Heart left ventricle (tissue), 16 donors: ENCODE data around the gene PGAP2. TPM values are rescaled to one million over a fixed set of nuclear protein-coding genes. Genes with fewer than 3 reads are reported as not detected.

ENCODE experiments used
- ATAC-seq, 4 donors: fragments of 200-7000 bp; cut with Tn5 transposase; one replicate each; pipeline ENCODE4 v1.9.1; 2020 to 2022; ENCODE audit warnings: moderate library complexity in 4 of 4, mild to moderate bottlenecking in 3 of 4, moderate number of reproducible peaks in 1 of 4
- DNase-seq, 5 donors: peaks; one replicate each; pipeline ENCODE4 v3.0.0-alpha.2; 2020
- H3K27ac ChIP-seq, 12 donors: fragments of 200-600 bp; sonication (generic) in 4 of 12; one replicate each; pipeline versions ENCODE4 v1.5.0 to v1.8.0; 2016 to 2022; ENCODE audit warnings: mild to moderate bottlenecking in 2 of 12
- H3K27me3 ChIP-seq, 9 donors: fragments of 200-600 bp; sonication (generic) in 2 of 9; one replicate each; pipeline versions ENCODE4 v1.5.1 to v1.8.0; 2016 to 2022; ENCODE audit warnings: mild to moderate bottlenecking in 3 of 9
- H3K36me3 ChIP-seq, 9 donors: fragments of 200-600 bp; sonication (generic) in 2 of 9; one replicate each; pipeline versions ENCODE4 v1.5.0 to v1.8.0; 2018 to 2022; ENCODE audit warnings: mild to moderate bottlenecking in 2 of 9
- H3K4me1 ChIP-seq, 12 donors: fragments of 200-600 bp; sonication (generic) in 4 of 12; one replicate each; pipeline versions ENCODE4 v1.5.0 to v1.8.0; 2016 to 2022; ENCODE audit warnings: mild to moderate bottlenecking in 3 of 12
- H3K4me3 ChIP-seq, 12 donors: fragments of 200-600 bp; sonication (generic) in 4 of 12; one replicate each; pipeline versions ENCODE4 v1.5.0 to v1.8.0; 2017 to 2022; ENCODE audit warnings: mild to moderate bottlenecking in 9 of 12, moderate library complexity in 4 of 12
- H3K9me3 ChIP-seq, 12 donors: fragments of 200-600 bp; sonication (generic) in 4 of 12; one replicate each; pipeline versions ENCODE4 v1.5.0 to v1.8.0; 2016 to 2022; ENCODE audit warnings: mild to moderate bottlenecking in 1 of 12
- POLR2A ChIP-seq, 2 donors: fragments of 450-650 bp; IDR thresholded peaks; one replicate each; pipeline ENCODE4 v1.6.1; 2017; ENCODE audit warnings: antibody characterized with exemption in 2 of 2, mild to moderate bottlenecking in 2 of 2, moderate library complexity in 2 of 2
- WGBS, 4 donors: extraction: QIAGEN DNeasy Blood & Tissue Kit in 2 of 4; methylation state at CpG; one replicate each; pipeline versions ENCODE4 v1.1.5 to v1.1.7; 2013 to 2018; 5-methylcytosine and 5-hydroxymethylcytosine counted together
- intact Hi-C, 10 donors: fragments of 100-400 bp; cut with DNase I; formaldehyde crosslinking; loops; one replicate each; pipeline versions ENCODE4 v1.11.1 to v1.14.2; 2022
- polyA plus RNA-seq, 2 donors: library from polyadenylated mRNA; stranded (reverse); fragments of 200-250 nt; gene quantifications; one replicate each; pipeline ENCODE4 v1.2.3, GENCODE V29; 2013
- total RNA-seq, 9 donors: library from RNA; depleted of rRNA in 2 of 9; stranded (reverse); fragments of >200 nt in 2 of 9; fragmentation: NEBNext Ultra II Directional in 3 of 9; extraction: Animal tissue kit (Norgen Biotek cat#: 25700) in 3 of 9; gene quantifications; one replicate each; pipeline versions ENCODE4 v1.1.0 to v1.2.4, GENCODE V29; 2016 to 2023
- TF ChIP-seq, protein P1 (sequence below), 12 donors: fragments of 200-600 bp; sonication (generic) in 4 of 12; IDR thresholded peaks; one replicate each; pipeline versions ENCODE4 v1.5.0 to v1.8.0; 2018 to 2022; ENCODE audit warnings: antibody characterized with exemption in 12 of 12, mild to moderate bottlenecking in 5 of 12
- donor health status: ischemic (EF 13 %, LVEDD 7.1; RV severe dilation, severe dysfunction).
- donor health status: healthy with polysubstance abuse.
- donor health status: DM: no; HTN: yes; CAD: no.
- donor health status: DM: no; HTN: no; CAD: no.
- donor health status: ischemic (EF 25% LVEDD 6.9; RV normal size, moderate dysfunction).
- donor health status: ischemic (EF 25% LVEDD 5.7; RV mildly dilated, moderate dysfunction).
- donor health status: healthy.
- donor health status: DM: yes; HTN: yes; CAD: no.
- donor health status: ischemic (EF 35%, LVEDD 5.7; RV mildly dilated, moderate dysfunction).
- donor health status: nonischemic (EF 11% LVEDD 7.7; RV severe dilation, severe dysfunction).
- donor health status: DM: yes; HTN: yes; CAD: no.
- donor health status: PGD.
- donor health status: ischemic (EF 29% LVEDD 5.4; RV normal size, mild dysfunction).
- donor health status: nonischemic (EF 23%, LVEDD 6.1; RV moderate dilation, normal function).

PGAP2 gene
- total and polyA plus RNA-seq, 11 donors: 12.9 to 31.7 (median 21.1) TPM

DNA sequence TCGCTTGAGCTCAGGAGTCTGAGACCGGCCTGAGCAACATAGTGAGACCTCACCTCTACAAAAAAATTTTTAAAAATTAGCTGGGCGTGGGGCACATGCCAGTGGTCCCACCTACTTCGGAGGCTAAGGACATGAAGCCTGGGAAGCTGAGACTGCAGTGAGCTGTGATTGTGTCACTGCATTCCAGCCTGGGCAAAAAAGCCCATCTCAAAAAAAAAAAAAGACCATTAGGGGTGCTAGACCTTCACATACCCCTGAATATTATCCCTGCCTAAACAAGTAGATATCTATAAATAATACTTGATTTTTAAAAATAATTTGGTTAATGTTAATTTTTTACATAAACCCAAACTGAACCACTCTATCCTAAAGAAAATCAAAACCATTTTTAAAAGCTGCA, 35.2 kb upstream of the PGAP2 start:
- Histone ChIP-seq H3K4me1 (peaks cover 0 to 4% (median 0%) of the 10 kb centered on the region in 12 donors), H3K9me3 (no peaks in the 10 kb centered on the region), H3K27ac (no peak overlapping the region), H3K27me3 (no peaks in the 10 kb centered on the region), H3K4me3 (no peak overlapping the region), H3K36me3 (peaks cover 0 to 100% (median 99%) of the 10 kb centered on the region in 9 donors)
- DNase-seq: no peak
- TF ChIP-seq POLR2A (IDR thresholded peaks at IDR 0.05): no peak
- no peak for ATAC-seq
- 87 to 95% (median 92%) methylated on average over 4 of the region's 4 CpGs for WGBS, 4 donors
- intact Hi-C loops: no loop called here

GRCh38 chr11:3775736-3776406, 32.5 kb upstream of the PGAP2 start:
- H3K4me3 ChIP-seq: no peak overlapping the region
- peaks cover 0 to 4% (median 0%) of the 10 kb centered on the region in 12 donors for H3K4me1 ChIP-seq
- intact Hi-C loops: no loop called here
- no peak for DNase-seq
- H3K9me3 ChIP-seq: no peaks in the 10 kb centered on the region
- WGBS, 4 donors: 62 to 76% (median 67%) methylated on average over 7 of the region's 7 CpGs
- TF ChIP-seq, protein P1, sequence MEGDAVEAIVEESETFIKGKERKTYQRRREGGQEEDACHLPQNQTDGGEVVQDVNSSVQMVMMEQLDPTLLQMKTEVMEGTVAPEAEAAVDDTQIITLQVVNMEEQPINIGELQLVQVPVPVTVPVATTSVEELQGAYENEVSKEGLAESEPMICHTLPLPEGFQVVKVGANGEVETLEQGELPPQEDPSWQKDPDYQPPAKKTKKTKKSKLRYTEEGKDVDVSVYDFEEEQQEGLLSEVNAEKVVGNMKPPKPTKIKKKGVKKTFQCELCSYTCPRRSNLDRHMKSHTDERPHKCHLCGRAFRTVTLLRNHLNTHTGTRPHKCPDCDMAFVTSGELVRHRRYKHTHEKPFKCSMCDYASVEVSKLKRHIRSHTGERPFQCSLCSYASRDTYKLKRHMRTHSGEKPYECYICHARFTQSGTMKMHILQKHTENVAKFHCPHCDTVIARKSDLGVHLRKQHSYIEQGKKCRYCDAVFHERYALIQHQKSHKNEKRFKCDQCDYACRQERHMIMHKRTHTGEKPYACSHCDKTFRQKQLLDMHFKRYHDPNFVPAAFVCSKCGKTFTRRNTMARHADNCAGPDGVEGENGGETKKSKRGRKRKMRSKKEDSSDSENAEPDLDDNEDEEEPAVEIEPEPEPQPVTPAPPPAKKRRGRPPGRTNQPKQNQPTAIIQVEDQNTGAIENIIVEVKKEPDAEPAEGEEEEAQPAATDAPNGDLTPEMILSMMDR (IDR thresholded peaks at IDR 0.05): peak in 1 of 12 donors; percentile 23
- no peak for TF ChIP-seq POLR2A (IDR thresholded peaks at IDR 0.05)
- peaks cover 0 to 100% (median 97%) of the 10 kb centered on the region in 9 donors for H3K36me3 ChIP-seq
- no peaks in the 10 kb centered on the region for H3K27me3 ChIP-seq
- no peak overlapping the region for H3K27ac ChIP-seq
- no peak for ATAC-seq

DNA sequence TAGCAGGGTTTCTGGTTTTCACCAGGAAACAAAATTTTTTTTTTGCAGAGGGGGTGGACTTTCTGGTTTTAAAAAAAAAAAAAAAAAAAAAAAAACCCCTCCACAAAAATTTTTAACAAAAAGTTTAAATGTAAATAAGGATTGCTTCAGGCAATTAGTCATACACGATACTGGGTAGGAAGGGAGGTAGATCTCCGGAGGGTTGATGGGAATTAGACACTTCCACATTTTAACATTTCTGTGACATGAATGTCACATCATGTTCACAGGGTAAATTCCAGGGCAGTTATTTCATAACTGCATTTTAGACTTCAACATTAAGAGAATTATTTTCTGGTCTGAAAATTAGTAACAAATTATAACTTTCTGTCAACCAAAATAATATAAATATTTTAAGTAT, 26.9 kb upstream of the PGAP2 start:
- ATAC-seq (peak in 3 of 4 donors; percentile 39 to 56 (median 48)), DNase-seq (no peak)
- Histone ChIP-seq H3K4me3 (no peak overlapping the region), H3K27me3 (no peaks in the 10 kb centered on the region), H3K4me1 (peaks cover 0 to 54% (median 8%) of the 10 kb centered on the region in 12 donors), H3K36me3 (peaks cover 0 to 58% (median 45%) of the 10 kb centered on the region in 9 donors), H3K9me3 (no peaks in the 10 kb centered on the region), H3K27ac (peak overlapping the region in 1 of 12 donors; percentile 35)
- TF ChIP-seq POLR2A (IDR thresholded peaks at IDR 0.05): no peak
- TF ChIP-seq, protein P1 (IDR thresholded peaks at IDR 0.05): no peak
- WGBS, 4 donors: 17 to 46% (median 23%) methylated on average over 2 of the region's 2 CpGs
- intact Hi-C loops: no loop called here

DNA sequence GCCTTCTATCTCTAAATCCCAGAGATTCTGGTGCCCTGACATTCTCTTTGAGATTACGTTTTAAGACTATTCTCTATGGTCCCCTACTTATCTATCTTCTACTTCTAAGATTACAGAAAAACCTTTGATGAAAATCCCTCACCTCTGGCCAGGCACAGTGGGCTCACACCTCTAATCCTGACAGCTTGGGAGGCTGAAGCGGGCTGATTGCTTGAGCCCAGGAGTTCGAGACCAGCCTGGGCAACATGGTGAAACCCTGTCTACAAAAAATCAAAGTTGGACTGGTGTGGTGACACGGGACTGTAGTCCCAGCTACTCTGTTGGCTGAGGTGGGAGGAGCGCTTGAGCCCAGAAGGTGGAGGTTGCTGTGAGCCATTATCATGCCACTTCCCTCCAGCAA, 25.4 kb upstream of the PGAP2 start:
- Histone ChIP-seq H3K27ac (no peak overlapping the region), H3K9me3 (no peaks in the 10 kb centered on the region), H3K4me3 (no peak overlapping the region), H3K36me3 (peaks cover 0 to 47% (median 30%) of the 10 kb centered on the region in 9 donors), H3K27me3 (no peaks in the 10 kb centered on the region), H3K4me1 (peaks cover 0 to 69% (median 17%) of the 10 kb centered on the region in 12 donors)
- no peak for ATAC-seq
- TF ChIP-seq POLR2A (IDR thresholded peaks at IDR 0.05): no peak
- TF ChIP-seq, protein P1 (IDR thresholded peaks at IDR 0.05): no peak
- 88 to 97% (median 94%) methylated on average over 5 of the region's 5 CpGs for WGBS, 4 donors
- DNase-seq: no peak
- intact Hi-C loops: no loop called here
